Measurements from ENCODE around the gene PDSS2.

DNA sequence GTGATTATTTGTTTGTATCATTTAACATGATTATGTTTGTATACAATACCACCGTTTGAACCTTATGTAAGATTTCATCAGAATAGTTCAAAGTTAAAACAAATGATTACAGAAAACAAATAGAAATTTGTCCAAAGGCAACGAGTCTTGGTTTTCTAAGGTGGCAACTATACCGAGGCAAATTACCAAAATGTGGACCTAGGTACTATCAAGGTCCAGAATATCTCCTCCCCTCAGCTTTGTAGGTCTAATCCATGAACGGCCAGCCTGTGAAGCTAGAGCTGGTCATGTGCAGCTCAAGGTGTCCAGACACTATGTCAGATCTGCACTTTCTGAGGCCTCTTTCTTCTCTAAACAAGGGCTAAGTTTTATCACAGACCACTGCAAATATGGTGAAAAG, 192.4 kb downstream of the PDSS2 start:
- TF ChIP-seq, protein P1, sequence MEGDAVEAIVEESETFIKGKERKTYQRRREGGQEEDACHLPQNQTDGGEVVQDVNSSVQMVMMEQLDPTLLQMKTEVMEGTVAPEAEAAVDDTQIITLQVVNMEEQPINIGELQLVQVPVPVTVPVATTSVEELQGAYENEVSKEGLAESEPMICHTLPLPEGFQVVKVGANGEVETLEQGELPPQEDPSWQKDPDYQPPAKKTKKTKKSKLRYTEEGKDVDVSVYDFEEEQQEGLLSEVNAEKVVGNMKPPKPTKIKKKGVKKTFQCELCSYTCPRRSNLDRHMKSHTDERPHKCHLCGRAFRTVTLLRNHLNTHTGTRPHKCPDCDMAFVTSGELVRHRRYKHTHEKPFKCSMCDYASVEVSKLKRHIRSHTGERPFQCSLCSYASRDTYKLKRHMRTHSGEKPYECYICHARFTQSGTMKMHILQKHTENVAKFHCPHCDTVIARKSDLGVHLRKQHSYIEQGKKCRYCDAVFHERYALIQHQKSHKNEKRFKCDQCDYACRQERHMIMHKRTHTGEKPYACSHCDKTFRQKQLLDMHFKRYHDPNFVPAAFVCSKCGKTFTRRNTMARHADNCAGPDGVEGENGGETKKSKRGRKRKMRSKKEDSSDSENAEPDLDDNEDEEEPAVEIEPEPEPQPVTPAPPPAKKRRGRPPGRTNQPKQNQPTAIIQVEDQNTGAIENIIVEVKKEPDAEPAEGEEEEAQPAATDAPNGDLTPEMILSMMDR (IDR thresholded peaks at IDR 0.05; ENCODE audit: low read depth, low read length, poor library complexity, severe bottlenecking): no peak
- no peak for TF ChIP-seq EZH2phosphoT487 (IDR thresholded peaks at IDR 0.05; ENCODE audit: borderline replicate concordance, low read length)

Data from DOHH2 (cell line).